ENCODE data around the gene RAB3C.

GRCh38 chr5:58827463-58827862, 244.6 kb downstream of the RAB3C start:
- TF ChIP-seq CTCF (conservative IDR thresholded peaks at IDR 0.05; ENCODE audit: low read depth in 2 of 2) (no peak), EZH2phosphoT487 (IDR thresholded peaks at IDR 0.05; ENCODE audit: unreplicated experiment) (no peak), POLR2AphosphoS5 (IDR thresholded peaks at IDR 0.05; ENCODE audit: low read depth) (no peak), EZH2 (IDR thresholded peaks at IDR 0.05; ENCODE audit: low read depth, unreplicated experiment) (no peak), CREB1 (CRISPR knock-in tag; IDR thresholded peaks at IDR 0.05; ENCODE audit: low read depth) (no peak), REST (IDR thresholded peaks at IDR 0.05; ENCODE audit: unreplicated experiment) (no peak), ZNF331 (CRISPR knock-in tag; IDR thresholded peaks at IDR 0.05; ENCODE audit: low read depth) (no peak), ZNF462 (CRISPR knock-in tag; IDR thresholded peaks at IDR 0.05) (no peak), NANOG (IDR thresholded peaks at IDR 0.05; ENCODE audit: borderline replicate concordance) (no peak), STAT1 (IDR thresholded peaks at IDR 0.05; ENCODE audit: unreplicated experiment) (no peak), ETS1 (IDR thresholded peaks at IDR 0.05) (no peak), JUNB (IDR thresholded peaks at IDR 0.05; ENCODE audit: unreplicated experiment) (no peak)
